NCI-H2196 treated with DMSO at 0.1 percent for 48 hours (cell line): ENCODE results near the gene TSC22D1.

Experiments
- DNase-seq: peaks from one replicate; lab custom pipeline; 2025; ENCODE audit not compliant: unreplicated experiment; lab: John Stamatoyannopoulos, UW

TSC22D1 gene

DNA sequence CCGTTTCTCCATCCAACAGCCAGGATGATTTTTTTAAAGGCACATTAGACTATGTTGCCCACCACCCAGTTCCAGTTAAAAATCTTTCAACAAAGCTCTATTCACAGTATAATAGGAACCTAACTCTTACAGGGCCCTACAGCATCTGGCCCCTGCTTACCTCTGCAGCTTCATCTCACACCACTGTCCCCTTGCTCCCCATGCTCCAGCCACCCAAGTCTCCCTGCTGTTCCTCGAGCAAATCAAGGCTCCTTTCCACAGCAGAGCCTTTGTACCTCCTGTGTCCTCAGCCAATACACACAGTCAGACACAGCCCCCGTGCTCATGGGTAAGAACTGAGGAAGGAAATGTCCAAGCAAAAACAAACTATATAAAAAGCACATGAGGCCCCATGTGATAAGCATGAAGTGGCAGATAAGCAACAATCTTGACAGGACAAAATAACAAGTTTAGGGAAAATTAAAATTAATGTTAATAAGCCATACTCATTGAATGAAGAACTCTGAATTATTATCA, 67.5 kb downstream of the TSC22D1 start:
- no peak for DNase-seq

DNA sequence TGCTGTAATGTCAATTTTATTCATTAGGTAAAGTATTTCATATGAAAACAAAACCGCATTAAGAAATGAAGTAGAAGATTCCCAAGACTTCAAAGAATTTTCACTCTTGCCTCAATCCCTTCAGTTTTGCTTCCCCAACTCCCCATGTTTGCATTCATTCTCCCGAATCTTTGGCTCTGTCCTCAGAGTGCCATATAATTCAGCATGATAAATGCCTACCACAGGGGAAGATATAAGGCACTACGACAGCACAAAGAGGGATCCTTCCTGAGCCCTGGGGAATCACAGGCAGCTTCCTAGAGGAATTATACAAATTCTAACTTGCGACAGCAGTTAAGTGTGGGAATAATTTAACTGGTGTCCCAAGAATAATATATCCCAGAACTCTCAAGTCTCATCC, 68.5 kb downstream of the TSC22D1 start:
- DNase-seq = no peak

DNA sequence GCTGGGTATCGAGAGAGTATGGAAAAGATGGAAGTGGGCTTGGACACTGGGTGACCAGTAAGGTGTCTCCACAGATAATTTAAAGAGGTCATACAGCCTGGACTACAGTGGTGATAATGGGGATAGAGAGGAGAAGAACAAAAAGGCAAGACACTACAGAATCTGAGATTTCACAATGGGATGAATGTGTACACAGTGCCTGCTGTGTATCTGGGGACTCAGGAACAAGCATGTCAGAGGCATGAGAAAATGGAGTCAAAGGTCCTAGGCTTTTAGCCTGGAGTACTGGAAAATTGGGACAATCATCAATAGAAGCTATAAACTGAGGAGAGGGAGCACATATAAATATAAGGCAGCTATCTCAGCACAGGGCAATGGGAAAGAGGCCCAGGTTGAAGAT, 69.4 kb downstream of the TSC22D1 start:
- DNase-seq = no peak

DNA sequence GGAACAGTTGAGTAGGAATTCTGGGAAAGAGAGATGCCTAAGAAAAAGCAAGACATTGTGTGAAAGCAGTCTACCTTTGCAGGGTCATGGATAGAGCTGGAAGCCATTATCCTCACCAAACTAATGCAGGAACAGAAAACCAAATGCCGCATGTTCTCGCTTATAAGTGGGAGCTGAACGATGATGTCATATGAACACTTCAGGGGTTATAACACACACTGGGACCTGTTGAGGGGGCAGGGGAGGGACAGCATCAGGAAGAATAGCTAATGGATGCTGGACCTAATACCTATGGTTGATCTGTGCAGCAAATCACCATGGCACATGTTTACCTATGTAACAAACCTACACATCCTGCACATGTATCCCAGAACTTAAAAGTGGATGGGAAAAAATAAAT, 69.9 kb downstream of the TSC22D1 start:
- no peak for DNase-seq

DNA sequence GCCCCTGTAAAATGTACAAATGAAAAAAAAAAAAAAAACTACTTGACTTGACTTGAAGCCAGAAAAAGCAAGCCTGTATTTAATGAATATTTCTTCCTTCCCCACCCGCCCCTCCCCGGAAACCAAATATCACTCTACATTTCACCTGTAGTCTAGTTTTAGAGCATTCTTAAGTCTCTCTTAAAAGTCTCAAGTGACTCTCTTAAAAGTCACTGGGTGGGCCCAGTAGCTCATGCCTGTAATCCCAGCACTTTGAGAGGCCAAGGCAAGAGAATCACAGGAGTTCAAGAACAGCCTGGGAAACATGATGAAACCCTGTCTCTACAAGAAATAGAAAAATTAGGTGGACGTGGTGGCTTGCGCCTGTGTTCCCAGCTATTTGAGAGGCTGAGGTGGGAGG, 72.0 kb downstream of the TSC22D1 start:
- no peak for DNase-seq

DNA sequence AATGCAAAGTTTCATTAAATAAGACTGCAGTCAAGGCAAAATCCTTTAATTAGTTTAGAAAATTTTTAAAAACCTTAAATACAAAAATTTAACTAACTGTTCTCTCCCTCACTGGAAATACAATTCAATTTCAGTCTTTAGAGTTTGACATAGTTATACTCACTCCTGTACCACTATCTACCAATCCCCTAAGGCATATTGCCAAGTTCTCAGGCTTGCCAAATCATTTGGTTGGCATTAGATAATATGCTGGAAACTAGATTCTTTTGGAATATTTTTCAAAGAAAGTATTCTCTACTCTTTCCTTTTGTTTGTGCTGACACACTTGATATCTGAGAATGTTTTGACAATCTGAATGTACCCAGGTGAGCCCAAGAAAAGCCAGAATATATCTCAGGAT, 77.2 kb downstream of the TSC22D1 start:
- no peak for DNase-seq

DNA sequence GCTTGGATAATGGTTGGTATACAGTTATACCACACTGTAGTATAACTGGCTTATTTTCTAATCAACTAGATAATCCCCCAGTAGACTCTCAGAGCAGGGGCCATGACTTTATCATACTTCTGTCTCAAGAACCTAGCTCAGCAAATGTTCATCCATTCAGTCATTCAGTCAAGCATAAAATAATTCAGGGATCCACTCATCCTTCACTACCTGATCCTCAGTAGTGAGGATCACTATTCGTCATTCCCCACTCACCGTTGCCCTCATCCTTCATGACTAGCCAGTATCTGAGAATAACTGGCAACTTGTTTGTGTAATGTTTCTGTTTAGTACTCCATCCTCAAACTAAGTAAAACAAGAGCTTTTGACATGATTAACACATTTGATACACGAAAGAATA, 77.6 kb downstream of the TSC22D1 start:
- no peak for DNase-seq

DNA sequence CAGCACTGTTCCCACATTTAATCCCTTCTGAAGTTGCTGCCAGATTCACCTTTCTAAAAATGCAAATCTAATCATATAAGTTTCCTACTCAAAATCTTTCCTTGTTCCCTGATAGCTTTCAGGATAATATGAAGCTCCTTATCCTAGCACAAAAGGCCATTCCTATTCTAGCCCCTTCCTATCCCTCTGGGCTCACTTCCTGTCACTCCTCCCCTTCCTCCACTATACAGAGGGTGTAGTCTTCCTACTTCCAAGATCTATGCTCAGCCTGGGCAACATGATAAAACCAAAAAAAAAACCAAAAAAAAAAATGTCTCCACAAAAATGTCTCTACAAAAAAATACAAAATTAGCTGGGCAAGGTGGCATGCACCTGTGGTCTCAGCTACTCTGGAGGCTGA, 78.3 kb downstream of the TSC22D1 start:
- DNase-seq = no peak

DNA sequence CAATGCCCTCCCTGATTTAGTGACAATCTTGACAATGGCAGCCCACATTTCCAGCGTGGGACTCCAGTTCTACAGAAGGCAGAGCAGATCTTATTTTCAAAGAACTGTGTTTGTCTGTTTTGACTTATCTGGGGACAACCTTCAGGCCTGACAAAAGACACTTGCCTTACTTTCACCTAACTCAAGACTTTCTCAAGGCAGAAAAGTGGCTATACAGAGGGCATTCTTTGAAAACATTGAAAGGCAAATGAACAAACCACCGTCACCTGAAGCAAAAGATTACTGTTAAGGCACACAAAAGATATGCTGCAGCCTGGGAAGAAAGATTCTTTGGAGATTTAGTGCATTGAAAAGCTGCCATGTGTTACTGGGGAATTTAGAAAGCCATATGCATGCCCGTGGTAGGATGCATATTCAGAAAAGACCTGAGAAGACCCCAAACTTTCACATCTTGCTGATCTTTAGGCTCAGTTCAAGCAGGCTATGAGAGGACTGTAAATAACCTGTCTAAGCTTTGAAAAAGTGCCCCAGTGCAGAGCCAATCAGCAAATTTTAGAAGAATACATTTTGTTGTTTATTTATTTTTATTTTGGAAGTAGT, 82.8 kb downstream of the TSC22D1 start:
- no peak for DNase-seq

DNA sequence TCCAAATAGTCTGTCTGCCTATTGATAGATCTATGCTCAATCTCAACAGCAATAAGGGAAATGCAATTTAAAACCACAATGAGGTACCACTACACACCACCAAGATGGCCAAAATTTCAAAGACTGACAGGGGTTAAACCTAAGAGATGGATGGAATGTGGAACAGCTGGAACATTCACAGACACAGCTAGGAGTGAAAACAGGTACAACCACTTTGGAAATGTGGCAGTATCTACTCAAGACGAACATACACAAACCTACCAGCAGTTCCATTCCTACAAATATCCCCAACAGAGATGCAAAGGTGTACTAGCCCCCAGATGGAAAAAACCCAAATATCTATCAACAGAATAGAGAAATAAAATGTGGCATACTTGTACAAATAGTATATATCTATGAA, 86.4 kb downstream of the TSC22D1 start:
- DNase-seq = no peak

DNA sequence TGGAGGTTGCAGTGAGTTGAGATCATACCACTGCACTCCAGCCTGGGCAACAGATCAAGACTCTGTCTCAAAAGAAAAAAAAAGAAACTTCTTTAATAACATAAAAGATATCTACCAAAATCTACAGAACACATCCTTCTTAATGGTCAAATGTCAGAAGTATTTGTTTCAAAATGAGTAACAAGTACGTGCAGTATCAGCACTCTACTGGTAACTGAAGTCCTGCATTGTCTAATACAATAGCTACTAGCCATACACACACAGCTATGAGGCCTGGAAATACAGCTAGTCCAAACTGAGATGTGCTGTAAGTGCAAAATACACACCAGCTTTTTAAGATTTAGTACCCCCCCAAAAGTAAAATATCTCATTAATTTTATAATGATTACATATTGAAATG, 88.1 kb downstream of the TSC22D1 start:
- no peak for DNase-seq

DNA sequence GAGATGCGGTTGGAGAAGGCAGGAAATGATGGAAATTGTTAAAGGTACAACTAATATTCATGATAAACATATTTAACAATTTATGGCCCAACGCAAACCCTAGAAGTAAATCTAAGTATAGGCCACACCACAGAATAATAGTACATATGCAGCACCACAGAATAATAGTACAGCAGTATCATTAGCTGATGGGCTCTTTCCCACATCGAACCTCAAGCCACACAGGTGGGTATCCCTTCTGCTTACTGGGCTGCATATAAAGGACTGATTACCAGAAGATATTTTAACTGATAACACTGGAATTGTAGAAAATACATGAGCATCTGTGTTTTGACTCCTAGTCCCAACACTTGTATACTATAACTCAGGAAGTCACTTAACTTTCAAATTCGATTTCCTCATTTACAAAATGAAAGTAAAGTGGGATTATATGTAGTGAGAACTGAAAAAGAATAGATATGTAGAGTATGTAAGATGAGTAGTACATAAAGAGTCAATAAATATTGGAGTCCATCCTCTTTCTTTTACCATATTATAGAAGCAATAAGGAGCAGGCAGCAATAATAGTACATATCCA, 91.5 kb downstream of the TSC22D1 start:
- no peak for DNase-seq

DNA sequence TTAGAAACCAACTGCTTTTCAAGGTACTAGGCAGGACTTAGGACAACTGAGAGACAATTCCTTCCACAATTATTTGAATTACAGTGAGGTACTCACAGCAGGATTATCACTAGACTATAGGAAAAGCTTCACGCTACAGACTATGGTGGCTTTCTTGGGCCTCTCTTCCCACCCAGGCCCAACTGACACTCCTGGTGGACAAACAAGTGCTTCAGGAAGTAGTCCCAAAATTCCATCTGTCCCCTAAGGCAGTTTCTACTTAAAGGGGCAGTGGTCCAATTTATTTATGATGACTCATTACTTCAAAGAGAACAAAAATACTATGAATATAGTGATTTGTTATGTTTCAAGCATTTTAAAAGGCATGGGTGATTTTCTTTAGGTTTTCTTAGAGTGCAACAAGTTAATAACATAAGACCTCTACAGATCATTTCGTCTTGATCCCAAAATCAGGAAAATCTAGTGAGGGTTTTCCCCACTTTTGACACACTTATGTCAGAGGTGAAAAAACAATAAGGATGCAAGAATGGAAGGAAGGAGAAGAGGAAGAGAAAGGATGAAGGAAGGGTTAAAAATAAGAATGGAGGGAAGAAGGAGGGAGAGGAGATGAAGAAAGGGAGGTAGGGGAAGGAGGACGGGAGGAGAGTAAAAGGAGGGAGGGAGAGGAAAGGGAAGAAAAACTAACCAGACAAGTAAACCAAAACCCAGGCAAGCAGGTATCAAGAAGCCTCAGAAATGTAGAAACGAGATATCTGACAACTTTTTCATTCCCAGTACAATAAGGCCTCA, 101.8 kb downstream of the TSC22D1 start:
- no peak for DNase-seq

DNA sequence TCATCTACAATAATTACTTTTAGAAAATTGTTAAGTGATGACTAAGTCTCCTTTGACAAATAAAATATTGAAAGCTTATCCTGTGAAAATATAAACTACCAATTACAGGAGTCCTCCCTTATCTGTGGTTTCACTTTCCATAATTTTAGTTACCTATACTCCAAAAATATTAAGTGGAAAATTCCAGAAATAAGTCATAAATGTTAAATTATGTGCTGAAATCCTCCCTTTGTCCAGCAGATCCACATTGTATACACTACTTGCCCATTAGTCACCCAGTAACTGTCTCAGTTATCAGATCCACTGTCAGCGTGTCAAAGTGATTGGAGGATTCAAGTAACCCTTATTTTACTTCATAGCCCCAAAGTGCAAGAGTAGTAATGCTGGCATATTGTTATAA, 104.4 kb downstream of the TSC22D1 start:
- no peak for DNase-seq

DNA sequence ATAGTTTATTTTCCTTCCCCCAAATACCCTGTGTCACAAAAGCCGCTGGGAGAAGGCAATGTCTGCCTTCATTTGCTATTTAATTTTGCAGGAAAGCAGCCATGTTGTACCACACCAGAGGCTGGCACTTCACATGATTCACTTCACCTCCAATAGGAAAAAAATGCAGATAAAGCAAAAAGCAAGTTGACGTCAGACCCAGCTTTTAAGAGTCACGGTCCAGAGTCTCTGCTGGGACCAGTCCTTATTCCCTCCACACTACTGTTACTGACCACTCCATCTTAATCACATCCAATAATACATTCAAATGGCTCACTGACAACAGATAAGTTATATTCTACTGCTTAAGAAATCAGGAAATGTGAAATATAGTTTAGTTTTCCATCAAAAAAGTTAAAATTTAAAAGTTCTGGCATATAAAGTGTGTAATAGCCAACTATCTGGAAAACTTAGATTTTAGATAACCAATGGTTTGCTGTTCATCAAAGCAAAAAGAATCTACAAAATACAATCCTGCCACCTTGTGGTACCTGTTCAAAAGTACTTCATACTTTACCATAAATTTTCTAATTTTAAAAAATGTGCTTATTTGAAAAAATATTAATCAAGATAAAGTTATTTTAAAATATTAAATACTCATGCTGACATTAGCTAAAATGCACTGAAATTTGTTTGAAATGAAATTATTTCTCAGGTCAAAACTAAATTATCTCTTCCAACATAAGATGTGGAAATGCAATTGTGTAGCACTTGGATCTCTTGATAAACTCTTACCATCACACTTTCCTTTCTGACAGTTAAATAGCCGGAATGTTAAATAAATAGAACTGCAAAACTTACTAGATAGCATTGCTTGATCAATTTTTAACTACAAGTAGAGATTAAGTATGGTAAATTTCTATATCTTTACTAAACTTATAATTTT, 105.2 kb downstream of the TSC22D1 start:
- DNase-seq = no peak

DNA sequence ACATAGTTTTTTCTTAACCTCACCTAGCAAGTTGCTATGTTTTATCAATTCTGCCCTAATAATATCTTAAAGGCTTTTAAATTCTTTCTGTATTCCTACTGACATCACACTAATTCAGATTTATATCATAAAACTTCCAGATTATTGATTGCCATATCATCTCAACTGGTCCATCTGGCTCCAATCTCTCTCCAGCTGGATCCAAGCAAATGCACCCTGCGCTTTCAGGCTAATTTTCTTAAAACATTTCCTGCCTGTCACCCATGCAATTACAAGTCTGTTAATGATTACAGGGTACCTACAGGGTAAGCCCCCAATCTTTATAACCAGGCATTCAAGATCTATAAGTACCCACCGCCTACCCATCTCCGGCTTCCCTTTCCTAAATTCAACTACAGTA, 107.3 kb downstream of the TSC22D1 start:
- DNase-seq = no peak

DNA sequence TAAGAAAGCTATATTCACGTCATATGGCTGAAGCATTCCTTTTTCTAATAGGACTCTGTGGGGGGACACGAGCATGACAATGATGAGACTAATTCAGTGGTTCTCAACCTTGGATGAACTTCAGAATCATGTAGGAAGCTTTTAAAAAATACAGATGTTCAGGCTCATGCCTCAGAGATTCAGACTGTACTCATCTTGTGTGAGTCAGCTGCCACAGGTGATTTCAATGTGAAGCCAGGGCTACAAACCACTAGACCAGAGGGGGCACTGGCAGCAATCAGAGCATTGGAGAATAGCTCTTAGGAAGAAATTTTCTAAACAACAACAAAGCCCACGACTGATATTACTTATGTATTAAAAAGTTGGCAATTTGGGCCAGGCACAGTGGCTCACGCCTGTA, 110.8 kb downstream of the TSC22D1 start:
- DNase-seq = no peak

DNA sequence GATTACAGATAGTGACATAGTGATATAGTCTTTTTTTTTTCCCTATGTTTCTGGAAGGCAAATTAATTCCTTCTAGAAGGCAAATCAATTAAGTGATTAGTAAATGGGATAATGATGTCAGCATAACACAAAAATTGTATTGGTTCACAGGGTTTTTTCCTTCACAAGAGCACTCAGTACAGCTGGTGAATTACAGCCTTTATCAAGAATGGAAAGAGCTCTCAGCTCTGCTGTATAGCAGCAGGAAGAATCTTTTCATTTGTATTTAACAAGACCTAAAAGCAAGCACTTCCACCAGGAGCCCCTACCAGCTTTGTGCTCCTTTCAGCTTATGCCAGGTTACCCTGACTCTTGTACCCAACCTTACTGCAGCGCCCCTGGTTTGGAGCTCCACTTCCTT, 111.7 kb downstream of the TSC22D1 start:
- no peak for DNase-seq

DNA sequence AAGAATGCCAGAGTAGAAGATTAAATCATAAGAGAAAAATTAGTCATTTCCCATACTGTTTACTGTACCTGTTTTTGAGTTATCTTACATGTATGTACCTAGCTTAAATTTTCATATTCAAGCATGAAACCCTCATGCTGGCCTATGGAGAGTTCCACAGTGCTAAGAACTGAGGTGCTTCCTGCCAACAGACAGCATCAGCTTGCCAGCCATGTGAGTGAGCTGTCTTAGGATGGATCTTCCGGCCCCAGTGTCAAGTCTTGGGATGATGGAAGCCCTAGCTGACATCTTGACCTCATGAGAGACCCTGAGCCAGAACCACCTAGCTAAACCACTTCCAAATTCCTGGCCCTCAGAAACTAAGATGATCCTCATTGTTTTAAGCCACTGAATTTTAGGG, 112.4 kb downstream of the TSC22D1 start:
- no peak for DNase-seq

DNA sequence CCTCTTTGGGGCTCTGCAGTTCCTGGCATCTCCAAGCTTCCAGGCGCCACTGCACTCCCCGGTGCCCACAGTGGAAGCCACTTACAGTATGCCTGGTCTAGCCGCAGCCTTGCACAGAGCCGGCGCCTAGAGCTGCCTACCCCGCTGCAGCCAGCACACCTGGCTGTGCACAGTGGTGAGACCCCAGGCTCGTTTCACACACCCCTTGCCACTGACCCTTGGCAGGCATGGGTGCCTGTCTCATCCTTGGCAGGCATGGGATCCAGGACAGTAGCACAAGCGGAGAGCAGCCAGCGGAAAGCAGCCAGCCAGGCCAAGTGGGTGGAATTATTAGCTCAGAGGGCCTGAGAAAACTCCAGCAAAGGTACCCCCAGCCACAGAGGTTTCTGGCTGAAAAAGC, 116.5 kb downstream of the TSC22D1 start:
- DNase-seq = no peak

DNA sequence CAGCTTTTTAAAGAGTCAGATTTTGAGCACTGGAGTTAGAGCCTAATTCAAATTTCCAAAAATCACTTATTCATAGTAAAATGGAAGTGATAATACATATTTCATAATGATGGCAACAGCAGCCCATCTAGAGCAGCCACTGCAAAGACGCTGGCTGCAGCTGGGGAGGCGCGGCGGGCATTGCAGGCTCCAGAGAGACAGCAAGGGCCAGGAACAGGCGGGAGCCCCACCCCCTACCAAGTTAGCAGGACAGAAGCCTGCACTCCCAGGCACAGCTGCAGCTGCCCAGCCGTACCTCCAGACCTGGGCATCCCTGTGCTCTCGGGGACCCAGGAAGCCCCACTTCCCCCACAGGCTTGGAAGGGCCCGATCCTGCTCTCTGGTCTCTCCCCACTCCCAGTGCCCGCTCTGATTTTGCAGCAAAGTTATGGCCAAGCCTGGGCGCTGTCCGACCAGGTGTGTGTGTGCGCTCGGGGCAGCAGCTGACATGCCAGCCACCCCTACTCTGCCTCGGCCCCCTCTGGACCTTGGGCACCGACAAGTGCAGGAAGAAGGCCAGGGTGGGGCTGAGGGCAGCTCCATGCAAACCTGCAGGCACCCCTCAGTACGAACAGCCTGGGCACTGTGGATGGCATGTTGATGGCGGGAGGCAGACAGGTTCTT, 117.7 kb downstream of the TSC22D1 start:
- DNase-seq = no peak
